SK-N-SH (cell line): ENCODE measurements around the gene COL5A1. TPM values are rescaled to one million over a fixed set of nuclear protein-coding genes. Genes with fewer than 3 reads are reported as not detected.

Experiments used
- CTCF ChIA-PET: fragments of 300-600, 350-600 bp; formaldehyde crosslinking; extraction: SDS; loops from one replicate; lab custom pipeline; 2021; lab: Yijun Ruan, JAX
- POLR2A ChIA-PET: fragments of 350-600 bp; sonication (Branson Sonifier 250); formaldehyde crosslinking; extraction: SDS; loops from one replicate; lab custom pipeline; 2020; ENCODE audit warnings: antibody characterized with exemption, inconsistent platforms; lab: Yijun Ruan, JAX
- DNase-seq: peaks from one replicate; pipeline ENCODE4 v3.0.0; 2012
- H2AFZ ChIP-seq: fragments of 200-600 bp; sonication (generic); 2 replicates; pipeline ENCODE4 v1.8.1; 2016; ENCODE audit warnings: antibody characterized with exemption, mild to moderate bottlenecking, low read depth
- H3F3A ChIP-seq: fragments of 200-600 bp; sonication (generic); replicated peaks from 2 replicates; pipeline ENCODE3; 2016; ENCODE audit warnings: antibody characterized with exemption, mild to moderate bottlenecking; ENCODE audit not compliant: insufficient read depth
- H3K27ac ChIP-seq, 2 experiments: fragments of 200-500 bp in 1 of 2; fragments of 200-600 bp in 1 of 2; sonication (Bioruptor generic) in 1 of 2; sonication (generic), shearing (Covaris generic) in 1 of 2; 2 replicates each; pipeline versions ENCODE4 v1.5.1 to v1.6.1; 2014 to 2016; ENCODE audit warnings: low read depth in 2 of 2, inconsistent platforms in 1 of 2, low read length in 1 of 2, mild to moderate bottlenecking in 1 of 2, mixed read lengths in 1 of 2
- H3K27me3 ChIP-seq: fragments of 200-600 bp; sonication (generic), shearing (Covaris generic); 2 replicates; pipeline ENCODE4 v1.6.1; 2016; ENCODE audit warnings: mixed run types; ENCODE audit not compliant: insufficient read depth
- H3K36me3 ChIP-seq, 2 experiments: fragments of 200-500 bp in 1 of 2; fragments of 200-600 bp in 1 of 2; sonication (Bioruptor generic) in 1 of 2; sonication (generic) in 1 of 2; replicated peaks in 1 of 2; 2 replicates each; pipeline versions ENCODE3 to v1.5.1; 2014 to 2016; ENCODE audit warnings: low read length in 1 of 2, mild to moderate bottlenecking in 1 of 2; ENCODE audit not compliant: insufficient read depth in 2 of 2, control insufficient read depth in 1 of 2
- H3K4me1 ChIP-seq, 2 experiments: fragments of 200-500 bp in 1 of 2; fragments of 200-600 bp in 1 of 2; sonication (Bioruptor generic) in 1 of 2; sonication (generic), shearing (Covaris generic) in 1 of 2; 2 replicates each; pipeline versions ENCODE4 v1.5.1 to v1.6.1; 2014 to 2016; ENCODE audit warnings: low read depth in 1 of 2, low read length in 1 of 2, mixed run types in 1 of 2; ENCODE audit not compliant: insufficient read depth in 2 of 2, control insufficient read depth in 1 of 2
- H3K4me2 ChIP-seq: fragments of 200-600 bp; sonication (generic), shearing (Covaris generic); 2 replicates; pipeline ENCODE4 v1.6.1; 2017; ENCODE audit warnings: mixed run types
- H3K4me3 ChIP-seq, 2 experiments: fragments of 200-500 bp in 1 of 2; fragments of 200-600 bp in 1 of 2; sonication (Bioruptor generic) in 1 of 2; sonication (generic), shearing (Covaris generic) in 1 of 2; 2 replicates each; pipeline versions ENCODE4 v1.5.1 to v1.8.1; 2014 to 2016; ENCODE audit warnings: low read depth in 2 of 2, inconsistent platforms in 1 of 2, low read length in 1 of 2, mild to moderate bottlenecking in 1 of 2, mixed read lengths in 1 of 2, moderate library complexity in 1 of 2
- H3K79me2 ChIP-seq: fragments of 200-600 bp; sonication (generic); 2 replicates; pipeline ENCODE4 v1.8.1; 2017; ENCODE audit warnings: mild to moderate bottlenecking; ENCODE audit not compliant: insufficient read depth
- H3K9ac ChIP-seq: fragments of 200-600 bp; sonication (generic); 2 replicates; pipeline ENCODE4 v1.6.1; 2017; ENCODE audit warnings: mixed run types
- H3K9me2 ChIP-seq: fragments of 200-600 bp; sonication (generic); 2 replicates; pipeline ENCODE4 v1.6.1; 2017; ENCODE audit warnings: mixed run types
- H3K9me3 ChIP-seq: fragments of 200-600 bp; sonication (generic); 2 replicates; pipeline ENCODE4 v1.6.1; 2017; ENCODE audit warnings: mixed run types, mild to moderate bottlenecking, moderate library complexity
- H4K20me1 ChIP-seq: fragments of 200-600 bp; sonication (generic); 2 replicates; pipeline ENCODE4 v1.6.1; 2017; ENCODE audit warnings: mild to moderate bottlenecking, mixed run types; ENCODE audit not compliant: insufficient read depth
- CHD2 ChIP-seq: fragments of 150-350 bp; IDR thresholded peaks from 2 replicates; pipeline ENCODE4 v1.6.1; 2018; ENCODE audit warnings: low read length; ENCODE audit not compliant: partially characterized antibody
- ELF1 ChIP-seq: IDR thresholded peaks from 2 replicates; pipeline ENCODE4 v1.4.0; 2012
- EP300 ChIP-seq, 2 experiments: IDR thresholded peaks; 2 replicates each; pipeline versions ENCODE4 v1.4.0 to v1.6.1; 2012; ENCODE audit warnings: borderline replicate concordance in 1 of 2, low read depth in 1 of 2, low read length in 1 of 2
- FOXJ3 ChIP-seq: sonication (generic); formaldehyde crosslinking; IDR thresholded peaks from 2 replicates; pipeline ENCODE4 v1.5.1; 2020; ENCODE audit warnings: mild to moderate bottlenecking, missing genetic modification reagents
- FOXM1 ChIP-seq: IDR thresholded peaks from 2 replicates; pipeline ENCODE4 v1.4.0; 2012; ENCODE audit warnings: low read depth, mild to moderate bottlenecking
- GATA2 ChIP-seq: sonication (generic); formaldehyde crosslinking; IDR thresholded peaks from 2 replicates; pipeline ENCODE4 v1.5.0; 2020; ENCODE audit warnings: mild to moderate bottlenecking, missing genetic modification reagents
- NFIC ChIP-seq: IDR thresholded peaks from 2 replicates; pipeline ENCODE4 v1.4.0; 2012; ENCODE audit warnings: borderline replicate concordance
- POLR2AphosphoS5 ChIP-seq: IDR thresholded peaks from 2 replicates; pipeline ENCODE4 v1.6.1; 2012; ENCODE audit warnings: low read depth, low read length
- RCOR1 ChIP-seq: fragments of 150-350 bp; IDR thresholded peaks from 2 replicates; pipeline ENCODE4 v1.6.1; 2017; ENCODE audit warnings: antibody characterized with exemption, low read length
- RFX5 ChIP-seq: IDR thresholded peaks from 2 replicates; pipeline ENCODE4 v1.6.1; 2012; ENCODE audit warnings: mild to moderate bottlenecking, improper control_type of control experiment, low read length
- RXRA ChIP-seq: IDR thresholded peaks from 2 replicates; pipeline ENCODE4 v1.4.0; 2012; ENCODE audit warnings: low read depth, mild to moderate bottlenecking, borderline replicate concordance
- SIN3A ChIP-seq: IDR thresholded peaks from 2 replicates; pipeline ENCODE4 v1.6.1; 2012; ENCODE audit warnings: low read depth, mild to moderate bottlenecking, low read length, moderate library complexity, borderline replicate concordance
- SMC3 ChIP-seq: IDR thresholded peaks from 2 replicates; pipeline ENCODE4 v1.6.1; 2012; ENCODE audit warnings: low read depth, low read length, improper control_type of control experiment
- TAF1 ChIP-seq: IDR thresholded peaks from 2 replicates; pipeline ENCODE4 v1.6.1; 2012; ENCODE audit warnings: low read depth, mild to moderate bottlenecking, low read length, moderate library complexity, borderline replicate concordance
- TCF12 ChIP-seq: IDR thresholded peaks from 2 replicates; pipeline ENCODE4 v1.4.0; 2012
- TEAD4 ChIP-seq: IDR thresholded peaks from 2 replicates; pipeline ENCODE4 v1.4.0; 2012; ENCODE audit warnings: mild to moderate bottlenecking, borderline replicate concordance; ENCODE audit not compliant: insufficient read depth
- YY1 ChIP-seq: IDR thresholded peaks from 2 replicates; pipeline ENCODE4 v1.4.0; 2012; ENCODE audit warnings: low read depth, mild to moderate bottlenecking
- WGBS: methylation state at CpG from one replicate; pipeline ENCODE4 v1.1.6; 2017; ENCODE audit warnings: low lambda C conversion rate; 5-methylcytosine and 5-hydroxymethylcytosine counted together
- polyA plus RNA-seq, 3 experiments: library from polyadenylated mRNA; depleted of rRNA; stranded (reverse); fragments of >200 nt; gene quantifications; 2 replicates each; pipeline ENCODE4 v1.2.3, GENCODE V29; 2012
- TF ChIP-seq, protein P1 (sequence below): IDR thresholded peaks from 2 replicates; pipeline ENCODE4 v1.4.0; 2012; ENCODE audit warnings: low read depth, borderline replicate concordance
- TF ChIP-seq, protein P2 (sequence below): fragments of 200-600 bp; sonication (generic); IDR thresholded peaks from 2 replicates; pipeline ENCODE4 v1.6.1; 2017; ENCODE audit warnings: antibody characterized with exemption, mild to moderate bottlenecking, moderate library complexity
- TF ChIP-seq, protein P3 (sequence below): IDR thresholded peaks from 2 replicates; pipeline ENCODE4; 2012
- TF ChIP-seq, protein P4 (sequence below): fragments of 150-350 bp; IDR thresholded peaks from 2 replicates; pipeline ENCODE4 v1.6.1; 2016; ENCODE audit warnings: mild to moderate bottlenecking, low read depth, low read length

COL5A1 gene
- polyA plus RNA-seq, 1 of the 3 experiments (the other 2 are of a cell fraction) = 73.8 TPM

DNA sequence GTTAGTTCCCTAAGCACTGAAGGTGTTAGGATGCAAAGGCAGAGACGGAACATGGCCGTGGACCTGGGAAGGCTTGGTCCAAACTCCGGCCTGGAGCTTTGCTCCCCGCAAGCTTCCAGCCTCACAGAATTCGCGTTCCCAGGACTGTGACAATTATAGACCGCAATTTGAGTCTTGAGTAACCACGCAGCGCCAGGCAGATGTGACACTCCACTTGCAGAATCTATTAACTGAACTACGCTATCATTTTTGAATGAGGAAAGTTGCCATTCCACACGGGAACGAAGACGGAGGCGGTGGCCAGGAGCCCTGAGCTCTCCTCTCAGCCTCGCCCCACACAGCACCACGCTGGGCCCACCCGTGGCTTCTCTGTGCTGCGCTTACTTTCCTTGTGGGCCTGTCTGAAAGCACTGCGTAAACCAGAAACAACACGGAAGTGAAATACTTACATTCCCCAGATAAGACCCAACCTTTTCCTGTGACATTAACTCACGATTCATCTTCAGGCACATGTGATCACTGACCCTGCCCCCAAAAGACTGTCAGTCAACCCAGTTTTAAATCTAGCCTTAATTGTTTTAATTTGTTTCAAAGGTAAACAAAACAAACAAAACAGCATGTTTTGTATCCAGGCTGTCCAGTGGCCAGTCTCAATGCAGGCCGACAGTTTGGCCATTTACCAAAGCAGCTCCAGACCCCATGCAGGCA, 16.1 kb upstream of the COL5A1 start:
- H4K20me1 ChIP-seq = no peaks in the 10 kb centered on the region
- no peaks in the 10 kb centered on the region for H3K36me3 ChIP-seq
- no peaks in the 10 kb centered on the region for H3K79me2 ChIP-seq
- peak overlapping the region in 1 of 2 experiments; percentile 80; a peak in 2 of 4 replicates for H3K27ac ChIP-seq
- TF ChIP-seq SIN3A (no peak), NFIC (no peak), ELF1 (no peak), TAF1 (no peak)
- TF ChIP-seq, protein P1, sequence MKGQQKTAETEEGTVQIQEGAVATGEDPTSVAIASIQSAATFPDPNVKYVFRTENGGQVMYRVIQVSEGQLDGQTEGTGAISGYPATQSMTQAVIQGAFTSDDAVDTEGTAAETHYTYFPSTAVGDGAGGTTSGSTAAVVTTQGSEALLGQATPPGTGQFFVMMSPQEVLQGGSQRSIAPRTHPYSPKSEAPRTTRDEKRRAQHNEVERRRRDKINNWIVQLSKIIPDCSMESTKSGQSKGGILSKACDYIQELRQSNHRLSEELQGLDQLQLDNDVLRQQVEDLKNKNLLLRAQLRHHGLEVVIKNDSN = peak; percentile 46; the same call in 1 of the 2 replicates
- TF ChIP-seq, protein P2, sequence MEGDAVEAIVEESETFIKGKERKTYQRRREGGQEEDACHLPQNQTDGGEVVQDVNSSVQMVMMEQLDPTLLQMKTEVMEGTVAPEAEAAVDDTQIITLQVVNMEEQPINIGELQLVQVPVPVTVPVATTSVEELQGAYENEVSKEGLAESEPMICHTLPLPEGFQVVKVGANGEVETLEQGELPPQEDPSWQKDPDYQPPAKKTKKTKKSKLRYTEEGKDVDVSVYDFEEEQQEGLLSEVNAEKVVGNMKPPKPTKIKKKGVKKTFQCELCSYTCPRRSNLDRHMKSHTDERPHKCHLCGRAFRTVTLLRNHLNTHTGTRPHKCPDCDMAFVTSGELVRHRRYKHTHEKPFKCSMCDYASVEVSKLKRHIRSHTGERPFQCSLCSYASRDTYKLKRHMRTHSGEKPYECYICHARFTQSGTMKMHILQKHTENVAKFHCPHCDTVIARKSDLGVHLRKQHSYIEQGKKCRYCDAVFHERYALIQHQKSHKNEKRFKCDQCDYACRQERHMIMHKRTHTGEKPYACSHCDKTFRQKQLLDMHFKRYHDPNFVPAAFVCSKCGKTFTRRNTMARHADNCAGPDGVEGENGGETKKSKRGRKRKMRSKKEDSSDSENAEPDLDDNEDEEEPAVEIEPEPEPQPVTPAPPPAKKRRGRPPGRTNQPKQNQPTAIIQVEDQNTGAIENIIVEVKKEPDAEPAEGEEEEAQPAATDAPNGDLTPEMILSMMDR = no peak
- TF ChIP-seq, protein P3, sequence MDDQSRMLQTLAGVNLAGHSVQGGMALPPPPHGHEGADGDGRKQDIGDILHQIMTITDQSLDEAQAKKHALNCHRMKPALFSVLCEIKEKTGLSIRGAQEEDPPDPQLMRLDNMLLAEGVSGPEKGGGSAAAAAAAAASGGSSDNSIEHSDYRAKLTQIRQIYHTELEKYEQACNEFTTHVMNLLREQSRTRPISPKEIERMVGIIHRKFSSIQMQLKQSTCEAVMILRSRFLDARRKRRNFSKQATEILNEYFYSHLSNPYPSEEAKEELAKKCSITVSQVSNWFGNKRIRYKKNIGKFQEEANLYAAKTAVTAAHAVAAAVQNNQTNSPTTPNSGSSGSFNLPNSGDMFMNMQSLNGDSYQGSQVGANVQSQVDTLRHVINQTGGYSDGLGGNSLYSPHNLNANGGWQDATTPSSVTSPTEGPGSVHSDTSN = 0 out of 2 replicates have a peak, but pooled peaks have one; percentile 21
- peak overlapping the region; percentile 16; the same call in 1 of the 2 replicates for H3K9ac ChIP-seq
- H3F3A ChIP-seq = peaks cover 18% of the 10 kb centered on the region
- H3K4me3 ChIP-seq = no peak overlapping the region
- no peaks in the 10 kb centered on the region for H3K27me3 ChIP-seq
- H3K9me3 ChIP-seq = no peaks in the 10 kb centered on the region
- H3K4me2 ChIP-seq = peak overlapping the region; percentile 44
- peaks cover 0 to 32% of the 10 kb centered on the region in 2 experiments; a peak in 3 of 4 replicates for H3K4me1 ChIP-seq
- no peak for DNase-seq
- ChIA-PET POLR2A (no interaction called here), CTCF (interaction anchor here (1.4 to 1.8 kb wide), 2 partner anchors 8 to 35 kb away, joined by 3 read pairs; no protein-coding TSS in a partner anchor)
- 85% methylated on average over 21 of the region's 22 CpGs for WGBS
- H2AFZ ChIP-seq = no peak overlapping the region; the same call in 1 of the 2 replicates
- H3K9me2 ChIP-seq = no peaks in the 10 kb centered on the region

DNA sequence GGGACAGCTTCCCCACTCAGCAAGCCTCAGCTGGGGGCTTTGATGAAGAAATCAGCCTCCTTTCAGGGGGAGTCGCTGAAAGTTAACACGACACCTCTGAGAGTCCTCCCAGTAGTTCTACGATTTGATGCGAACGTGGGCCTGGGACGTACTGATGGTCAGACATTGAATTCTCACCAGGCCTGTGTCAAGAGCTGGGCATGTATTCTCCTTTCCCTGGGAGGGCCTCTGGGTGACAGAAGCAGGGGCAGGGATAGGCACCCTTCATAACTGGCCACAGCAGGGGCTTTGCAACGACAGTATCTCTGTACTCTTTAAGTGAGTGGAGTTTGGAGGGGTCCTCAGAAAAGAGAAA, 15.6 kb upstream of the COL5A1 start:
- peaks cover 0 to 32% of the 10 kb centered on the region in 2 experiments; a peak in 3 of 4 replicates for H3K4me1 ChIP-seq
- H3K9me2 ChIP-seq = no peaks in the 10 kb centered on the region
- peak overlapping the region; percentile 28; the same call in 1 of the 2 replicates for H3K4me2 ChIP-seq
- H3K4me3 ChIP-seq = no peak overlapping the region
- no peaks in the 10 kb centered on the region for H3K36me3 ChIP-seq
- ChIA-PET CTCF (interaction anchor here (1.8 kb wide), 1 partner anchor 35 kb away, joined by 3 read pairs; no protein-coding TSS in a partner anchor), POLR2A (no interaction called here)
- 88% methylated on average over 7 of the region's 7 CpGs for WGBS
- no peak for DNase-seq
- no peaks in the 10 kb centered on the region for H3K79me2 ChIP-seq
- peak overlapping the region in 1 of 2 experiments; percentile 80; a peak in 2 of 4 replicates for H3K27ac ChIP-seq
- no peaks in the 10 kb centered on the region for H3K9me3 ChIP-seq
- peaks cover 18% of the 10 kb centered on the region for H3F3A ChIP-seq
- no peaks in the 10 kb centered on the region for H4K20me1 ChIP-seq
- H3K9ac ChIP-seq = no peak overlapping the region
- no peaks in the 10 kb centered on the region for H3K27me3 ChIP-seq
- H2AFZ ChIP-seq = 0 out of 2 replicates have a peak overlapping the region, but pooled peaks have one; percentile 63
- TF ChIP-seq, protein P3 = no peak
- TF ChIP-seq RXRA (no peak), TCF12 (no peak), EP300 (IDR thresholded peaks at IDR 0.05; ENCODE audit: borderline replicate concordance in 1 of 2, low read depth in 1 of 2, low read length in 1 of 2) (no peak), SMC3 (no peak), TAF1 (no peak), FOXM1 (no peak), RFX5 (no peak), CHD2 (no peak), POLR2AphosphoS5 (no peak), YY1 (no peak), GATA2 (CRISPR knock-in tag) (no peak), RCOR1 (no peak), TEAD4 (no peak), FOXJ3 (CRISPR knock-in tag) (no peak)
- TF ChIP-seq, protein P4, sequence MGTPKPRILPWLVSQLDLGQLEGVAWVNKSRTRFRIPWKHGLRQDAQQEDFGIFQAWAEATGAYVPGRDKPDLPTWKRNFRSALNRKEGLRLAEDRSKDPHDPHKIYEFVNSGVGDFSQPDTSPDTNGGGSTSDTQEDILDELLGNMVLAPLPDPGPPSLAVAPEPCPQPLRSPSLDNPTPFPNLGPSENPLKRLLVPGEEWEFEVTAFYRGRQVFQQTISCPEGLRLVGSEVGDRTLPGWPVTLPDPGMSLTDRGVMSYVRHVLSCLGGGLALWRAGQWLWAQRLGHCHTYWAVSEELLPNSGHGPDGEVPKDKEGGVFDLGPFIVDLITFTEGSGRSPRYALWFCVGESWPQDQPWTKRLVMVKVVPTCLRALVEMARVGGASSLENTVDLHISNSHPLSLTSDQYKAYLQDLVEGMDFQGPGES = no peak
